ENCODE measurements around the gene PSMD13. TPM values are rescaled to one million over a fixed set of nuclear protein-coding genes. Genes with fewer than 3 reads are reported as not detected.

Gene PSMD13
- total RNA-seq, 2 experiments from 2014 or later: 220 to 228 TPM

DNA sequence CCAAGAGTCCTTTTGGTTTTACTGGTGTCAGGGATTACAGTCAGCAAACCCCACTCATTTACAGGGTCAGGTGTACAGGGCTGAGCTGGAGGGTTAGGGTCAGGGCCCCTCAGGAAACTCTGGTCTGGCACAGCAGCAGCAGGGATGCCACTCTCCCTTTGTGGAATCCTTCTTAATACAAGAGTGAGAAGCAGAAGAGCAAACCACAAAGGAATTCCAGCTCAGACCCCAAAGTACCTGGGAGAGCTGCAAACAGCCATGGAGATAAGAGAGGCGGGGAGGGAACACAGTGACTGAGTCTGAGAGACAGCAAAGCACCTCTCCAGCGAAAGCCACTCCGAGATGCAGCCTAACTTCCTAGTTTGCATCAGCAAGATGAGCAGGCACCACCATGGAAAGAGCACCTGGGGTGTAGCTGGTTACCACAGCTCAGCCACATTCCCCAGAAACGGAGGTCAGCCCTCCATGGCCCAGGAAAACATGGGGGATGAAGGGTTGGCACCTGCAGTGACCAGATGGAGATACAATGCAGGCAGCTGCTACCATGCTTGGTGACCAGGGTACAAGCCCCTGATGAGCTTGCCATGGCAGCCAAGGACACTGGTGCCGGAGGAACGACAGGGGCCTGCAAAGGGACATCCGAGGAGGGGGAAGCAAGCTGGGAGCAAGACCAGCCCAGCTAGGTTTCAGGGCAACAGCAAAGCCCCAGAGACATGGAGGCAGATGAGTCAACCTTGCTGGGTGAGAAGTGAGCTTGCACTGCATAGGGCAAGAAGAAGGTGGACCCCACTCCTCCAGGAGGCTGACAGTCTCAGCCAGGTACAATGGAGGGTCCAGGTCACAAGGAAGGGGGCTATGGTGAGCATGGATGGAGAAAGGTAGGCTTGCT lies 33.5 kb upstream of the PSMD13 start:
- no peaks in the 10 kb centered on the region for H3K27me3 Mint-ChIP-seq
- H3K4me1 Mint-ChIP-seq (ENCODE audit: low read depth): peaks cover 49% of the 10 kb centered on the region
- ATAC-seq (no peak), DNase-seq (no peak)
- TF ChIP-seq, protein P1, sequence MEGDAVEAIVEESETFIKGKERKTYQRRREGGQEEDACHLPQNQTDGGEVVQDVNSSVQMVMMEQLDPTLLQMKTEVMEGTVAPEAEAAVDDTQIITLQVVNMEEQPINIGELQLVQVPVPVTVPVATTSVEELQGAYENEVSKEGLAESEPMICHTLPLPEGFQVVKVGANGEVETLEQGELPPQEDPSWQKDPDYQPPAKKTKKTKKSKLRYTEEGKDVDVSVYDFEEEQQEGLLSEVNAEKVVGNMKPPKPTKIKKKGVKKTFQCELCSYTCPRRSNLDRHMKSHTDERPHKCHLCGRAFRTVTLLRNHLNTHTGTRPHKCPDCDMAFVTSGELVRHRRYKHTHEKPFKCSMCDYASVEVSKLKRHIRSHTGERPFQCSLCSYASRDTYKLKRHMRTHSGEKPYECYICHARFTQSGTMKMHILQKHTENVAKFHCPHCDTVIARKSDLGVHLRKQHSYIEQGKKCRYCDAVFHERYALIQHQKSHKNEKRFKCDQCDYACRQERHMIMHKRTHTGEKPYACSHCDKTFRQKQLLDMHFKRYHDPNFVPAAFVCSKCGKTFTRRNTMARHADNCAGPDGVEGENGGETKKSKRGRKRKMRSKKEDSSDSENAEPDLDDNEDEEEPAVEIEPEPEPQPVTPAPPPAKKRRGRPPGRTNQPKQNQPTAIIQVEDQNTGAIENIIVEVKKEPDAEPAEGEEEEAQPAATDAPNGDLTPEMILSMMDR (IDR thresholded peaks at IDR 0.05): no peak
- ChIA-PET CTCF (interaction anchor here (0.9 kb wide), 1 partner anchor 48 kb away, joined by 6 read pairs; no protein-coding TSS in a partner anchor), POLR2A (interaction anchor here (1.0 to 5.9 kb wide), 2 partner anchors 34 to 76 kb away, joined by 3 to 43 read pairs; partner anchors contain the start of genes PSMD13 and SIRT3)
- no peak overlapping the region for H3K4me3 Mint-ChIP-seq
- intact Hi-C loops (cut with micrococcal nuclease): no loop called here
- no peaks in the 10 kb centered on the region for H3K9me3 Mint-ChIP-seq
- peak overlapping the region; percentile 85 for H3K27ac Mint-ChIP-seq
- peaks cover 38% of the 10 kb centered on the region for H3K36me3 Mint-ChIP-seq (ENCODE audit: low read depth)

DNA sequence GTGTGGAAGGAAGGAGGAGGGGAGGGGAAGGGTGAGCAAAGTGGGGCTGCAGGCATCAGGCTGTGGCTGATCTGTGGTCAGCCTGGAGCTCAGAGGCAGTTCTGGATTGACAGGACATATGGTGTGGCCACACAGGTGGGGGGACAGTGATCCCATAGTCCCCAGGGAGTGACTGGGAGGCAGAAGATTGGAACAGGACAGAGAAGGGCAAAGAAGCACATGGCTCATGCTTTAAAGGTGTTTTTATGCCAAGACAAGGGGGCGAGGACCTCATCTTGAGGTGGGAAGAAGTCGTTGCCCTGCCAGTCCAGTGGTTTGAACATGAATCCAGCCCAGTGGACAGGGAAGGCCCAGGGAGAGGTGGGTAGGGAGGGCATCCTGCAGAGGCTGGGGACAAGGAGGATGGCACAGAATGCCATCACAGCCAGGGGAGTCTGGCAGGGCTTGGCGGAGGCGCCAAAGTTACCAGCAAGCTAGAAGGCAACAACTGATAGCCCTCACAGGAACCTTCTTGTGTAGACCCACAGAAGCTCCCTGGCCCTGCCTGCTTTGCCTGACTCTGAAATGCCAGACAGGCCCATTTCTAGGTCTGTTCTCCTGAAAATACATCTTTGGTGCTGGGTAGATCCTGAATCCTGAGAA lies 32.7 kb upstream of the PSMD13 start:
- Mint-ChIP-seq H3K4me1 (ENCODE audit: low read depth) (peaks cover 49% of the 10 kb centered on the region), H3K36me3 (ENCODE audit: low read depth) (peaks cover 41% of the 10 kb centered on the region), H3K27me3 (no peaks in the 10 kb centered on the region), H3K4me3 (no peak overlapping the region), H3K9me3 (no peaks in the 10 kb centered on the region), H3K27ac (peak overlapping the region; percentile 85)
- ChIA-PET POLR2A (interaction anchor here (0.6 to 5.9 kb wide), 2 partner anchors 33 to 207 kb away, joined by 3 to 43 read pairs; partner anchors contain the start of genes PSMD13 and SIRT3), CTCF (interaction anchor here (0.9 kb wide), 1 partner anchor 47 kb away, joined by 6 read pairs; no protein-coding TSS in a partner anchor)
- ATAC-seq (no peak), DNase-seq (no peak)
- intact Hi-C loops (cut with micrococcal nuclease): no loop called here
- TF ChIP-seq, protein P1 (IDR thresholded peaks at IDR 0.05): no peak

DNA sequence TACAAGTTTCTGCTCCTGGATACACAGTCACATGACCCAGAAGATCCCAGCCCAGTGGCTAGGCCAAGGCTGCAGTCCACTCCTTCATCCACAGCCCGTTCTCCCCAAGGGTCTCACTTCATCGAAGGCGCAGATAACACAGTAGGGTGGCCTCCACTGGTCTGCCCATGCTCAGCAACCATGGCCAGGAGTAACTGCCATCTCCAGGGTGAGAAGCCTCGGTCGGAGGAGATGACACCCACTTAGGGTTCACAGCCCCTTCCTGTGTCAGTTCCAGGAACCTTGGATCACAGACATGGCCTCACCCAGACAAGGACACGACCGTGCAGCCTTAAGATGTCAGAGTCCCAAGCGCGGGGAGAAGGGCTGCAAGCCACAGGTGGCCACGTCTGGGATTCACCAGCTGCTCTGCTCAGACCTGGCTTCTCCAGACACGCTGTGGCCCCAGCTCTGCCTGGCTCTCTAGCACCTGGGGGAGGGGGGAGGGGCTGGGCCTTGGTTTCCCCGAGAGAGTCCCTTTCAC lies 32.1 kb upstream of the PSMD13 start:
- Mint-ChIP-seq H3K27ac (peak overlapping the region; percentile 62), H3K27me3 (no peaks in the 10 kb centered on the region), H3K36me3 (ENCODE audit: low read depth) (peaks cover 45% of the 10 kb centered on the region), H3K9me3 (no peaks in the 10 kb centered on the region), H3K4me1 (ENCODE audit: low read depth) (peaks cover 53% of the 10 kb centered on the region), H3K4me3 (no peak overlapping the region)
- intact Hi-C loops (cut with micrococcal nuclease): no loop called here
- CTCF ChIA-PET: interaction anchor here (3.3 kb wide), 1 partner anchor 46 kb away, joined by 16 read pairs; no protein-coding TSS in a partner anchor
- DNase-seq (no peak), ATAC-seq (no peak)
- TF ChIP-seq, protein P1 (IDR thresholded peaks at IDR 0.05): no peak
- POLR2A ChIA-PET: interaction anchor here (5.9 kb wide), 1 partner anchor 32 kb away, joined by 43 read pairs; the partner anchor contains the start of genes PSMD13 and SIRT3

DNA sequence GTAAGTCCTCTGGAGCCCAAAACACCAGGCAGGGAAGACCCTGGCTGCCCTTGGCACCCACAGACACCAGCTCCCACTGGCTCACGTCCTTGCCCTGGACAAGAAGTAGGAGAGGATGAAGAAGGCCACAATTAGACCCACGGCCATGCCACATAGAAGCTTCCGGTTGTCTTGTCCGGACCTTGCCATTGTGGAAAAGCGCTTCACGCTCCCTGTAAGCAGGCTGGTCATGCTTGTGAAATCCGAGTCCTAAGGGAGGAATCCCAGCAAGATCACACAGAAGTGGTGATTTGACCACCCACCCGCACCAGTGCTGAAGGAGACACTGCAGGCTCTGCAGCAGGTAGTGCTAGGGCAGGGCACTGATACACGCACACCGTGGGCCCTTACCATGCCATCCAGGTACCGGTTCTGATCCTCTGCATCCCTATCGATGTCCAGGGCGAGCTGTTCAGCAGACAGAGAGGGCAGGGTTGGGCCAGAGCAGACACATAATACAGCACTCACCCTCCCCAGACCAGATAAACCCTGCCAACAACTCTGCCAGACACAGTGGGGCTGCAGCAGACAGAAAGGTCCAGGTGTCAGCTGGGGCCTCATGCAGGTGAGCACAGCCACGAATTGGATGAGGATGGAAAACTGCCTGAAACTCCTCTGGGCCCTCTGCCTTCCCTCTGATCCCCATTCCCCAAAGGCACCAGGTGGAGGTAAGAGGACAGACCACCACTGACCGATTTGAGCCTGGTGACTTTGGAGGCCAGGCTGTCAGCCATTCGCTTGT lies 31.4 kb upstream of the PSMD13 start:
- H3K27me3 Mint-ChIP-seq: no peaks in the 10 kb centered on the region
- intact Hi-C loops (cut with micrococcal nuclease): no loop called here
- TF ChIP-seq, protein P1 (IDR thresholded peaks at IDR 0.05): no peak
- peak overlapping the region; percentile 96 for H3K4me3 Mint-ChIP-seq
- POLR2A ChIA-PET: interaction anchor here (1.6 to 5.9 kb wide), 4 partner anchors 8 to 82 kb away, joined by 7 to 43 read pairs (median 12); partner anchors contain the start of genes PSMD13 and SIRT3
- CTCF ChIA-PET: interaction anchor here (1.7 to 3.3 kb wide), 2 partner anchors 45 to 244 kb away, joined by 5 to 16 read pairs; partner anchors contain the start of gene PTDSS2
- H3K4me1 Mint-ChIP-seq (ENCODE audit: low read depth): peaks cover 60% of the 10 kb centered on the region
- ATAC-seq (no peak), DNase-seq (no peak)
- H3K36me3 Mint-ChIP-seq (ENCODE audit: low read depth): peaks cover 52% of the 10 kb centered on the region
- H3K9me3 Mint-ChIP-seq: no peaks in the 10 kb centered on the region
- peak overlapping the region; percentile 99 for H3K27ac Mint-ChIP-seq
